ENCODE data around the gene KDM4B.

DNA sequence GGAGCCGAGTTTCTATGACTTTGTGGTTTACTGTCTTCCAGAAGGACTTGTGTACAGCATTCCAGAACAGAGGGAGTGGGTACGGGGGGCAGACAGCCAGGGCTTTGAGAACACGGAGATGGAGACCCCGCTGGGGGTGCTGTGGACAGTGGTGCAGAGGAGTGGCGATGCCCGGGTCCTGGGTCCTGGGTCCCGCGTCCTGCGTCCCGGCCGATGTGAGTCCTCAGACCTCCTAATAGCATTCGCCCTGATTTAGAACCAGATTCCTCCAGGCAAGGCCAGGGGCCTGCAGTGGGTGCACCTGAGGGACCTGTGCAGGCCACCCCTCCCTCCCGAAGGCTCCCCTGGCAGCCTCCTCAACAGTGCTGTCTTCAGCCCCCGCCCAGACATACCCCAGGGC lies 97.9 kb downstream of the KDM4B start:
- TF ChIP-seq POLR2A (IDR thresholded peaks at IDR 0.05), result no peak
- TF ChIP-seq, protein P1, sequence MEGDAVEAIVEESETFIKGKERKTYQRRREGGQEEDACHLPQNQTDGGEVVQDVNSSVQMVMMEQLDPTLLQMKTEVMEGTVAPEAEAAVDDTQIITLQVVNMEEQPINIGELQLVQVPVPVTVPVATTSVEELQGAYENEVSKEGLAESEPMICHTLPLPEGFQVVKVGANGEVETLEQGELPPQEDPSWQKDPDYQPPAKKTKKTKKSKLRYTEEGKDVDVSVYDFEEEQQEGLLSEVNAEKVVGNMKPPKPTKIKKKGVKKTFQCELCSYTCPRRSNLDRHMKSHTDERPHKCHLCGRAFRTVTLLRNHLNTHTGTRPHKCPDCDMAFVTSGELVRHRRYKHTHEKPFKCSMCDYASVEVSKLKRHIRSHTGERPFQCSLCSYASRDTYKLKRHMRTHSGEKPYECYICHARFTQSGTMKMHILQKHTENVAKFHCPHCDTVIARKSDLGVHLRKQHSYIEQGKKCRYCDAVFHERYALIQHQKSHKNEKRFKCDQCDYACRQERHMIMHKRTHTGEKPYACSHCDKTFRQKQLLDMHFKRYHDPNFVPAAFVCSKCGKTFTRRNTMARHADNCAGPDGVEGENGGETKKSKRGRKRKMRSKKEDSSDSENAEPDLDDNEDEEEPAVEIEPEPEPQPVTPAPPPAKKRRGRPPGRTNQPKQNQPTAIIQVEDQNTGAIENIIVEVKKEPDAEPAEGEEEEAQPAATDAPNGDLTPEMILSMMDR (IDR thresholded peaks at IDR 0.05), result no peak
